Smooth muscle cell (in vitro differentiated cells): ENCODE measurements around the gene CACNG6. TPM values are rescaled to one million over a fixed set of nuclear protein-coding genes. Genes with fewer than 3 reads are reported as not detected.
A peak's percentile ranks its signal among the peaks of the same experiment; 100 is the strongest.

ENCODE experiments used
- DNase-seq: peaks from one replicate; lab custom pipeline; 2025; ENCODE audit not compliant: unreplicated experiment; lab: John Stamatoyannopoulos, UW
- H2AFZ ChIP-seq: fragments of 200-600 bp; sonication (generic); 2 replicates; pipeline ENCODE4 v1.6.0; 2016; ENCODE audit warnings: antibody characterized with exemption, low read depth, mild to moderate bottlenecking
- H3F3A ChIP-seq: fragments of 200-600 bp; sonication (generic); 2 replicates; pipeline ENCODE4 v1.6.0; 2017; ENCODE audit warnings: antibody characterized with exemption, low read depth
- H3K27ac ChIP-seq: fragments of 200-600 bp; sonication (generic); 2 replicates; pipeline ENCODE4 v1.5.1; 2016; ENCODE audit warnings: low read depth, mild to moderate bottlenecking
- H3K27me3 ChIP-seq: fragments of 200-600 bp; sonication (generic); 2 replicates; pipeline ENCODE4 v1.6.1; 2016; ENCODE audit warnings: low read depth, mild to moderate bottlenecking
- H3K36me3 ChIP-seq: fragments of 200-600 bp; sonication (generic); 2 replicates; pipeline ENCODE4 v1.5.1; 2016; ENCODE audit warnings: low read depth
- H3K4me1 ChIP-seq: fragments of 200-600 bp; sonication (generic); 2 replicates; pipeline ENCODE4 v1.5.1; 2016; ENCODE audit warnings: low read depth
- H3K4me2 ChIP-seq: fragments of 200-600 bp; sonication (generic); 2 replicates; pipeline ENCODE4 v1.6.0; 2016; ENCODE audit warnings: mild to moderate bottlenecking
- H3K4me3 ChIP-seq: fragments of 200-600 bp; sonication (generic); 2 replicates; pipeline ENCODE4 v1.5.1; 2016; ENCODE audit warnings: mild to moderate bottlenecking
- H3K79me2 ChIP-seq: fragments of 200-600 bp; sonication (generic); 2 replicates; pipeline ENCODE4 v1.6.0; 2016; ENCODE audit warnings: low read depth, mild to moderate bottlenecking
- H3K9ac ChIP-seq: fragments of 200-600 bp; sonication (generic); 2 replicates; pipeline ENCODE4 v1.6.0; 2016; ENCODE audit warnings: low read depth
- H3K9me3 ChIP-seq: fragments of 200-600 bp; sonication (generic); replicated peaks from 2 replicates; pipeline ENCODE4 v1.5.1; 2016; ENCODE audit warnings: low read depth
- H4K20me1 ChIP-seq: fragments of 200-600 bp; sonication (generic); 2 replicates; pipeline ENCODE4 v1.6.0; 2016; ENCODE audit warnings: low read depth
- WGBS: methylation state at CpG from one replicate; pipeline ENCODE4 v1.1.7; 2016; ENCODE audit warnings: low lambda C conversion rate; 5-methylcytosine and 5-hydroxymethylcytosine counted together
- polyA plus RNA-seq: library from polyadenylated mRNA; unstranded; fragments of >200 nt; fragmentation: Nextera tagmentation; extraction: Ambion mirVana; gene quantifications from 2 replicates; pipeline ENCODE4 v1.2.1, GENCODE V29; 2016
- total RNA-seq: library from RNA; depleted of rRNA; stranded (reverse); fragments of >200 nt; gene quantifications from 2 replicates; pipeline ENCODE4 v1.2.3, GENCODE V29; 2014
- TF ChIP-seq, protein P1 (sequence below): fragments of 200-600 bp; sonication (generic); IDR thresholded peaks from 2 replicates; pipeline ENCODE4 v1.5.1; 2017; ENCODE audit warnings: borderline replicate concordance, mild to moderate bottlenecking, antibody characterized with exemption; ENCODE audit not compliant: insufficient read depth, poor library complexity, severe bottlenecking

CACNG6 gene
- total and polyA plus RNA-seq, 2 experiments from 2014 or later = 0.13 TPM; not detected in 1

DNA sequence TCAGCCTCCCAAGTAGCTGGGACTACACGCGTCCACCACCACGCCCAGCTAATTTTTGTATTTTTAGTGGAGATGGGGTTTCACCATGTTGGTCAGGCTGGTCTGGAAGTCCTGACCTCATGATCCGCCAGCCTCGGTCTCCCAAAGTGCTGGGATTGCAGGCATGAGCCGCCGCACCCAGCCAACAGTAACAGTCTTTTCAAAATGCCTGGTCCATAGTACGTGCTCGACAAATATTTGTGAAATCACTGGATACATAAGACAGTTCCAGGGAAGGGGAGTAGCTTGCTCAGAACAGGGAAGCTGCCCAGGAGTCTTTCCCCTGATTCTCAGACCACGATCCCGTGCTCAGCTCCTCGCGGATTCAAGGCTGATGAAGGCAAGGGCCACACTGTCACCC, 30.5 kb downstream of the CACNG6 start:
- H3K9ac ChIP-seq = no peak overlapping the region
- TF ChIP-seq, protein P1, sequence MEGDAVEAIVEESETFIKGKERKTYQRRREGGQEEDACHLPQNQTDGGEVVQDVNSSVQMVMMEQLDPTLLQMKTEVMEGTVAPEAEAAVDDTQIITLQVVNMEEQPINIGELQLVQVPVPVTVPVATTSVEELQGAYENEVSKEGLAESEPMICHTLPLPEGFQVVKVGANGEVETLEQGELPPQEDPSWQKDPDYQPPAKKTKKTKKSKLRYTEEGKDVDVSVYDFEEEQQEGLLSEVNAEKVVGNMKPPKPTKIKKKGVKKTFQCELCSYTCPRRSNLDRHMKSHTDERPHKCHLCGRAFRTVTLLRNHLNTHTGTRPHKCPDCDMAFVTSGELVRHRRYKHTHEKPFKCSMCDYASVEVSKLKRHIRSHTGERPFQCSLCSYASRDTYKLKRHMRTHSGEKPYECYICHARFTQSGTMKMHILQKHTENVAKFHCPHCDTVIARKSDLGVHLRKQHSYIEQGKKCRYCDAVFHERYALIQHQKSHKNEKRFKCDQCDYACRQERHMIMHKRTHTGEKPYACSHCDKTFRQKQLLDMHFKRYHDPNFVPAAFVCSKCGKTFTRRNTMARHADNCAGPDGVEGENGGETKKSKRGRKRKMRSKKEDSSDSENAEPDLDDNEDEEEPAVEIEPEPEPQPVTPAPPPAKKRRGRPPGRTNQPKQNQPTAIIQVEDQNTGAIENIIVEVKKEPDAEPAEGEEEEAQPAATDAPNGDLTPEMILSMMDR = no peak
- no peaks in the 10 kb centered on the region for H3K27me3 ChIP-seq
- no peak overlapping the region for H2AFZ ChIP-seq
- H3K4me1 ChIP-seq = no peaks in the 10 kb centered on the region
- H3K27ac ChIP-seq = no peak overlapping the region
- no peak overlapping the region for H3K4me2 ChIP-seq
- H3K4me3 ChIP-seq = no peak overlapping the region
- DNase-seq = no peak
- H3K9me3 ChIP-seq = no peaks in the 10 kb centered on the region
- WGBS = 89% methylated on average over 13 of the region's 13 CpGs
- no peaks in the 10 kb centered on the region for H3F3A ChIP-seq
- no peaks in the 10 kb centered on the region for H3K36me3 ChIP-seq
- H4K20me1 ChIP-seq = no peaks in the 10 kb centered on the region
- H3K79me2 ChIP-seq = no peaks in the 10 kb centered on the region

- Histone ChIP-seq H3K4me1 (no peaks in the 10 kb centered on the region), H4K20me1 (no peaks in the 10 kb centered on the region), H3K4me3 (no peak overlapping the region), H3K9me3 (no peaks in the 10 kb centered on the region), H3K36me3 (no peaks in the 10 kb centered on the region), H3K27ac (peak overlapping the region; percentile 75), H3K79me2 (no peaks in the 10 kb centered on the region), H2AFZ (no peak overlapping the region), H3K4me2 (peak overlapping the region; percentile 27), H3F3A (no peaks in the 10 kb centered on the region), H3K27me3 (no peaks in the 10 kb centered on the region), H3K9ac (no peak overlapping the region)
- 30% methylated on average over 3 of the region's 3 CpGs for WGBS
- TF ChIP-seq, protein P1 = no peak
- no peak for DNase-seq
Observed at GRCh38 chr19:54023191-54023590, 31.8 kb downstream of the CACNG6 start.

DNA sequence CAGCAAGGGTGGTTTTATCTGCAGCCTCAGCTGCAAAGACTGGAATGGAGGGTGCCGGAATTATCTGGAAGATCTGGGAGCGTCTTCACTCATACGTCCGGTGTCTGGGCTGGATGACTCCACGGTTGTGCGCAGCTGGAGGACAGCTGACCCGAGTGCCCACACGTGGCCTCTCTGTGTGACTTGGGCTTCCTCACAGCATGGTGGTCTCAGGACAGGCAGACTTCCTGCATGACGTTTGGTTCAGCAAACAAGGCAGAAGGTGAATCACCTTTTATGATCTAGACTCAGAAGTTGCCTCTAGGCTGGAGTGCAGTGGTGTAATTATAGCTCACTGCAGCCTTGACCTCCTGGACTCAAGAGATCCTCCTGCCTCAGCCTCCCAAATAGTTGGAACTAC, 33.2 kb downstream of the CACNG6 start:
- Histone ChIP-seq H3F3A (no peaks in the 10 kb centered on the region), H2AFZ (no peak overlapping the region), H3K4me2 (no peak overlapping the region), H3K4me3 (no peak overlapping the region), H3K36me3 (no peaks in the 10 kb centered on the region), H4K20me1 (no peaks in the 10 kb centered on the region), H3K27ac (no peak overlapping the region), H3K9ac (no peak overlapping the region), H3K79me2 (no peaks in the 10 kb centered on the region), H3K27me3 (no peaks in the 10 kb centered on the region), H3K4me1 (no peaks in the 10 kb centered on the region), H3K9me3 (no peaks in the 10 kb centered on the region)
- TF ChIP-seq, protein P1 = no peak
- WGBS = 82% methylated on average over 9 of the region's 9 CpGs
- no peak for DNase-seq

- no peaks in the 10 kb centered on the region for H3K79me2 ChIP-seq
- H3K27me3 ChIP-seq = no peaks in the 10 kb centered on the region
- TF ChIP-seq, protein P1 = no peak
- no peak overlapping the region for H3K27ac ChIP-seq
- H3K4me2 ChIP-seq = no peak overlapping the region
- no peaks in the 10 kb centered on the region for H3K4me1 ChIP-seq
- DNase-seq = no peak
- no peaks in the 10 kb centered on the region for H3K36me3 ChIP-seq
- H2AFZ ChIP-seq = no peak overlapping the region
- no peaks in the 10 kb centered on the region for H4K20me1 ChIP-seq
- no peak overlapping the region for H3K4me3 ChIP-seq
- no peak overlapping the region for H3K9ac ChIP-seq
- H3F3A ChIP-seq = no peaks in the 10 kb centered on the region
- 80% methylated on average over 7 of the region's 7 CpGs for WGBS
- no peaks in the 10 kb centered on the region for H3K9me3 ChIP-seq
Observed at GRCh38 chr19:54026656-54027055, 35.2 kb downstream of the CACNG6 start.
